Glutamatergic neuron (in vitro differentiated cells): ENCODE results near the gene TSHZ2. TPM values are rescaled to one million over a fixed set of nuclear protein-coding genes. Genes with fewer than 3 reads are reported as not detected.

Experiments used
- DNase-seq: peaks from one replicate; pipeline ENCODE4 v3.0.0; 2022
- H3K27ac Mint-ChIP-seq: one replicate; pipeline ENCODE4 v1.8.0; 2020; ENCODE audit warnings: mild to moderate bottlenecking, mixed read lengths, inconsistent platforms; ENCODE audit not compliant: unreplicated experiment
- H3K27me3 Mint-ChIP-seq: one replicate; pipeline ENCODE4 v1.8.0; 2020; ENCODE audit warnings: mild to moderate bottlenecking, moderate library complexity, mixed read lengths, inconsistent platforms; ENCODE audit not compliant: unreplicated experiment
- H3K36me3 Mint-ChIP-seq: one replicate; pipeline ENCODE4 v1.8.0; 2020; ENCODE audit warnings: mild to moderate bottlenecking, mixed read lengths, inconsistent platforms; ENCODE audit not compliant: unreplicated experiment
- H3K4me1 Mint-ChIP-seq: one replicate; pipeline ENCODE4 v1.8.0; 2020; ENCODE audit warnings: mild to moderate bottlenecking, low read depth, mixed read lengths, inconsistent platforms; ENCODE audit not compliant: unreplicated experiment
- H3K4me3 Mint-ChIP-seq: one replicate; pipeline ENCODE4 v1.8.0; 2020; ENCODE audit warnings: mild to moderate bottlenecking, mixed read lengths, inconsistent platforms; ENCODE audit not compliant: unreplicated experiment
- H3K9me3 Mint-ChIP-seq: one replicate; pipeline ENCODE4 v1.8.0; 2020; ENCODE audit warnings: mild to moderate bottlenecking, moderate library complexity, mixed read lengths, inconsistent platforms; ENCODE audit not compliant: unreplicated experiment
- CTCF ChIP-seq: fragments of 200-600 bp; sonication (generic); IDR thresholded peaks from one replicate; pipeline ENCODE4 v1.5.0; 2021; ENCODE audit not compliant: partially characterized antibody, unreplicated experiment
- total RNA-seq: library from RNA; stranded (reverse); fragmentation: NEBNext Ultra II Directional; extraction: Animal tissue kit (Norgen Biotek cat#: 25700); gene quantifications from one replicate; pipeline ENCODE4 v1.2.1, GENCODE V29; 2021; ENCODE audit not compliant: unreplicated experiment

TSHZ2 gene
- total RNA-seq, 1 donor from 2014 or later, result 10.0 TPM

GRCh38 chr20:52975029-52975732 is 3.0 kb downstream of the TSHZ2 start:
- Mint-ChIP-seq H3K4me1 (peaks cover 6% of the 10 kb centered on the region), H3K36me3 (no peaks in the 10 kb centered on the region), H3K9me3 (peaks cover 4% of the 10 kb centered on the region), H3K4me3 (no peak overlapping the region), H3K27me3 (peaks cover 7% of the 10 kb centered on the region), H3K27ac (no peak overlapping the region)
- DNase-seq, result no peak
- TF ChIP-seq CTCF, result no peak

GRCh38 chr20:52975803-52976531 is 3.8 kb downstream of the TSHZ2 start:
- Mint-ChIP-seq H3K9me3 (peaks cover 4% of the 10 kb centered on the region), H3K27me3 (peaks cover 7% of the 10 kb centered on the region), H3K4me3 (no peak overlapping the region), H3K36me3 (no peaks in the 10 kb centered on the region), H3K4me1 (peaks cover 6% of the 10 kb centered on the region), H3K27ac (no peak overlapping the region)
- DNase-seq, result no peak
- no peak for TF ChIP-seq CTCF

- H3K4me1 Mint-ChIP-seq, result peaks cover 7% of the 10 kb centered on the region
- H3K27ac Mint-ChIP-seq, result no peak overlapping the region
- no peaks in the 10 kb centered on the region for H3K27me3 Mint-ChIP-seq
- H3K9me3 Mint-ChIP-seq, result peaks cover 2% of the 10 kb centered on the region
- no peak overlapping the region for H3K4me3 Mint-ChIP-seq
- peaks cover 2% of the 10 kb centered on the region for H3K36me3 Mint-ChIP-seq
- DNase-seq, result no peak
- no peak for TF ChIP-seq CTCF
Measured at GRCh38 chr20:52978851-52979250, 6.7 kb downstream of the TSHZ2 start.

- Mint-ChIP-seq H3K36me3 (peaks cover 6% of the 10 kb centered on the region), H3K4me1 (peaks cover 5% of the 10 kb centered on the region), H3K27ac (no peak overlapping the region), H3K4me3 (no peak overlapping the region), H3K9me3 (peaks cover 6% of the 10 kb centered on the region), H3K27me3 (peaks cover 2% of the 10 kb centered on the region)
- no peak for DNase-seq
- no peak for TF ChIP-seq CTCF
Measured at GRCh38 chr20:52981051-52981450, 8.9 kb downstream of the TSHZ2 start.
